Measurements from ENCODE around the gene STON2.

STON2 gene

GRCh38 chr14:81396113-81396512 lies 4.0 kb downstream of the STON2 start:
- Histone ChIP-seq H3K9me3 (replicated peaks in 1 of 2; ENCODE audit: control insufficient read depth in 2 of 2, insufficient read depth in 1 of 2, low read depth in 1 of 2, low read length in 2 of 2) (peaks cover 0 to 18% of the 10 kb centered on the region in 2 donors), H3K9ac (ENCODE audit: low read depth, low read length, poor library complexity) (no peak overlapping the region), H3K4me2 (ENCODE audit: insufficient read depth, low read length, poor library complexity, severe bottlenecking) (no peak overlapping the region), H3K4me1 (ENCODE audit: control insufficient read depth in 2 of 2, insufficient read depth in 1 of 2, low read depth in 1 of 2, low read length in 2 of 2) (peaks cover 2 to 12% of the 10 kb centered on the region in 2 donors), H3K79me1 (ENCODE audit: low read depth, low read length) (peaks cover 2% of the 10 kb centered on the region), H3K4ac (ENCODE audit: low read length) (no peak overlapping the region), H2BK15ac (ENCODE audit: low read length) (no peak overlapping the region), H3K27me3 (ENCODE audit: control insufficient read depth in 3 of 3, insufficient read depth in 3 of 3, low read depth in 1 of 3, low read length in 3 of 3) (no peaks in the 10 kb centered on the region), H3K36me3 (replicated peaks in 1 of 2; ENCODE audit: control insufficient read depth in 2 of 2, insufficient read depth in 2 of 2, low read length in 2 of 2) (peaks cover 8 to 71% of the 10 kb centered on the region in 2 donors), H3K14ac (ENCODE audit: low read length) (no peak overlapping the region), H2AFZ (ENCODE audit: low read length) (no peak overlapping the region), H3K27ac (replicated peaks; ENCODE audit: low read length) (no peak overlapping the region), H3K23ac (ENCODE audit: low read depth, low read length, poor library complexity) (no peak overlapping the region), H3K4me3 (ENCODE audit: low read length in 2 of 2) (no peak overlapping the region), H2BK12ac (ENCODE audit: low read length) (no peak overlapping the region), H4K8ac (ENCODE audit: low read depth, low read length) (no peak overlapping the region), H2AK5ac (ENCODE audit: low read depth, low read length) (no peak overlapping the region), H2BK120ac (ENCODE audit: low read depth, low read length) (no peak overlapping the region), H4K91ac (ENCODE audit: low read depth, low read length, poor library complexity) (no peak overlapping the region), H3K18ac (ENCODE audit: low read length) (no peak overlapping the region), H2BK5ac (ENCODE audit: low read length) (no peak overlapping the region)
- no peak for DNase-seq (ENCODE audit: low spot score)
- WGBS, 2 donors (ENCODE audit: extremely low coverage in 2 of 2, insufficient read length in 2 of 2, insufficient replicate concordance in 1 of 2), result no CpG with 5 or more reads among the region's 7 CpGs

- no peak overlapping the region for H4K8ac ChIP-seq (ENCODE audit: low read depth, low read length)
- no peak overlapping the region for H3K14ac ChIP-seq (ENCODE audit: low read length)
- H4K91ac ChIP-seq (ENCODE audit: low read depth, low read length, poor library complexity), result no peak overlapping the region
- peaks cover 0 to under 1% of the 10 kb centered on the region in 2 donors for H3K4me1 ChIP-seq (ENCODE audit: control insufficient read depth in 2 of 2, insufficient read depth in 1 of 2, low read depth in 1 of 2, low read length in 2 of 2)
- H3K9me3 ChIP-seq (replicated peaks in 1 of 2; ENCODE audit: control insufficient read depth in 2 of 2, insufficient read depth in 1 of 2, low read depth in 1 of 2, low read length in 2 of 2), result peaks cover 0 to 18% of the 10 kb centered on the region in 2 donors
- peaks cover 8 to 74% of the 10 kb centered on the region in 2 donors for H3K36me3 ChIP-seq (replicated peaks in 1 of 2; ENCODE audit: control insufficient read depth in 2 of 2, insufficient read depth in 2 of 2, low read length in 2 of 2)
- no peak overlapping the region for H2AK5ac ChIP-seq (ENCODE audit: low read depth, low read length)
- no peak overlapping the region for H3K4me3 ChIP-seq (ENCODE audit: low read length in 2 of 2)
- no peak overlapping the region for H3K27ac ChIP-seq (replicated peaks; ENCODE audit: low read length)
- peaks cover 2% of the 10 kb centered on the region for H3K79me1 ChIP-seq (ENCODE audit: low read depth, low read length)
- no peak overlapping the region for H2BK12ac ChIP-seq (ENCODE audit: low read length)
- no peak overlapping the region for H3K9ac ChIP-seq (ENCODE audit: low read depth, low read length, poor library complexity)
- no peak overlapping the region for H2BK15ac ChIP-seq (ENCODE audit: low read length)
- H2BK120ac ChIP-seq (ENCODE audit: low read depth, low read length), result no peak overlapping the region
- no peak overlapping the region for H3K18ac ChIP-seq (ENCODE audit: low read length)
- DNase-seq (ENCODE audit: low spot score), result no peak
- H3K23ac ChIP-seq (ENCODE audit: low read depth, low read length, poor library complexity), result no peak overlapping the region
- H3K4ac ChIP-seq (ENCODE audit: low read length), result no peak overlapping the region
- no peak overlapping the region for H3K4me2 ChIP-seq (ENCODE audit: insufficient read depth, low read length, poor library complexity, severe bottlenecking)
- no peak overlapping the region for H2BK5ac ChIP-seq (ENCODE audit: low read length)
- no peak overlapping the region for H2AFZ ChIP-seq (ENCODE audit: low read length)
- H3K27me3 ChIP-seq (ENCODE audit: control insufficient read depth in 3 of 3, insufficient read depth in 3 of 3, low read depth in 1 of 3, low read length in 3 of 3), result no peaks in the 10 kb centered on the region
- WGBS, 2 donors (ENCODE audit: extremely low coverage in 2 of 2, insufficient read length in 2 of 2, insufficient replicate concordance in 1 of 2), result no CpG with 5 or more reads among the region's 1 CpG
These were observed 5.4 kb downstream of the STON2 start for GRCh38 chr14:81394739-81395138.

GRCh38 chr14:81392976-81393643 lies 7.0 kb downstream of the STON2 start:
- H2BK12ac ChIP-seq (ENCODE audit: low read length), result no peak overlapping the region
- no peak overlapping the region for H3K14ac ChIP-seq (ENCODE audit: low read length)
- H3K4me2 ChIP-seq (ENCODE audit: insufficient read depth, low read length, poor library complexity, severe bottlenecking), result no peak overlapping the region
- no peak for DNase-seq (ENCODE audit: low spot score)
- no peak overlapping the region for H2AK5ac ChIP-seq (ENCODE audit: low read depth, low read length)
- H3K4me1 ChIP-seq (ENCODE audit: control insufficient read depth in 2 of 2, insufficient read depth in 1 of 2, low read depth in 1 of 2, low read length in 2 of 2), result no peaks in the 10 kb centered on the region
- peaks cover 6 to 79% of the 10 kb centered on the region in 2 donors for H3K36me3 ChIP-seq (replicated peaks in 1 of 2; ENCODE audit: control insufficient read depth in 2 of 2, insufficient read depth in 2 of 2, low read length in 2 of 2)
- WGBS, 2 donors (ENCODE audit: extremely low coverage in 2 of 2, insufficient read length in 2 of 2, insufficient replicate concordance in 1 of 2), result no CpG with 5 or more reads among the region's 6 CpGs
- no peak overlapping the region for H3K4ac ChIP-seq (ENCODE audit: low read length)
- H2BK5ac ChIP-seq (ENCODE audit: low read length), result no peak overlapping the region
- H2BK120ac ChIP-seq (ENCODE audit: low read depth, low read length), result no peak overlapping the region
- no peaks in the 10 kb centered on the region for H3K27me3 ChIP-seq (ENCODE audit: control insufficient read depth in 3 of 3, insufficient read depth in 3 of 3, low read depth in 1 of 3, low read length in 3 of 3)
- no peak overlapping the region for H4K8ac ChIP-seq (ENCODE audit: low read depth, low read length)
- no peak overlapping the region for H2AFZ ChIP-seq (ENCODE audit: low read length)
- H3K79me1 ChIP-seq (ENCODE audit: low read depth, low read length), result no peaks in the 10 kb centered on the region
- no peak overlapping the region for H3K9ac ChIP-seq (ENCODE audit: low read depth, low read length, poor library complexity)
- H4K91ac ChIP-seq (ENCODE audit: low read depth, low read length, poor library complexity), result no peak overlapping the region
- no peak overlapping the region for H3K27ac ChIP-seq (replicated peaks; ENCODE audit: low read length)
- peak overlapping the region; percentile 22 for H3K18ac ChIP-seq (ENCODE audit: low read length)
- no peak overlapping the region for H3K23ac ChIP-seq (ENCODE audit: low read depth, low read length, poor library complexity)
- H3K4me3 ChIP-seq (ENCODE audit: low read length in 2 of 2), result no peak overlapping the region
- peaks cover 0 to 18% of the 10 kb centered on the region in 2 donors for H3K9me3 ChIP-seq (replicated peaks in 1 of 2; ENCODE audit: control insufficient read depth in 2 of 2, insufficient read depth in 1 of 2, low read depth in 1 of 2, low read length in 2 of 2)
- no peak overlapping the region for H2BK15ac ChIP-seq (ENCODE audit: low read length)

- peaks cover 3 to 69% of the 10 kb centered on the region in 2 donors for H3K36me3 ChIP-seq (replicated peaks in 1 of 2; ENCODE audit: control insufficient read depth in 2 of 2, insufficient read depth in 2 of 2, low read length in 2 of 2)
- H2BK120ac ChIP-seq (ENCODE audit: low read depth, low read length), result no peak overlapping the region
- DNase-seq (ENCODE audit: low spot score), result no peak
These were observed 8.1 kb downstream of the STON2 start for GRCh38 chr14:81392052-81392451.

More at GRCh38 chr14:81392052-81392451, 8.1 kb downstream of the STON2 start:
- Histone ChIP-seq H2BK5ac (ENCODE audit: low read length) (no peak overlapping the region), H3K27ac (replicated peaks; ENCODE audit: low read length) (no peak overlapping the region), H2BK15ac (ENCODE audit: low read length) (no peak overlapping the region), H4K91ac (ENCODE audit: low read depth, low read length, poor library complexity) (no peak overlapping the region), H3K9me3 (replicated peaks in 1 of 2; ENCODE audit: control insufficient read depth in 2 of 2, insufficient read depth in 1 of 2, low read depth in 1 of 2, low read length in 2 of 2) (peaks cover 0 to 14% of the 10 kb centered on the region in 2 donors), H2AFZ (ENCODE audit: low read length) (no peak overlapping the region), H3K18ac (ENCODE audit: low read length) (no peak overlapping the region), H3K27me3 (ENCODE audit: control insufficient read depth in 3 of 3, insufficient read depth in 3 of 3, low read depth in 1 of 3, low read length in 3 of 3) (no peaks in the 10 kb centered on the region), H3K4me2 (ENCODE audit: insufficient read depth, low read length, poor library complexity, severe bottlenecking) (no peak overlapping the region), H3K4me1 (ENCODE audit: control insufficient read depth in 2 of 2, insufficient read depth in 1 of 2, low read depth in 1 of 2, low read length in 2 of 2) (no peaks in the 10 kb centered on the region), H3K79me1 (ENCODE audit: low read depth, low read length) (no peaks in the 10 kb centered on the region), H3K4ac (ENCODE audit: low read length) (no peak overlapping the region), H2AK5ac (ENCODE audit: low read depth, low read length) (no peak overlapping the region), H2BK12ac (ENCODE audit: low read length) (no peak overlapping the region), H3K14ac (ENCODE audit: low read length) (no peak overlapping the region), H3K9ac (ENCODE audit: low read depth, low read length, poor library complexity) (no peak overlapping the region), H4K8ac (ENCODE audit: low read depth, low read length) (no peak overlapping the region), H3K4me3 (ENCODE audit: low read length in 2 of 2) (no peak overlapping the region), H3K23ac (ENCODE audit: low read depth, low read length, poor library complexity) (no peak overlapping the region)
- no CpG with 5 or more reads among the region's 5 CpGs for WGBS, 2 donors (ENCODE audit: extremely low coverage in 2 of 2, insufficient read length in 2 of 2, insufficient replicate concordance in 1 of 2)
